GM13976 (cell line): ENCODE data around the gene PHOSPHO1.

Source experiments
- DNase-seq: peaks from one replicate; pipeline ENCODE4 v3.0.0; 2012; ENCODE audit warnings: low spot score
- CTCF ChIP-seq: IDR thresholded peaks from 2 replicates; pipeline ENCODE4 v1.5.1; 2012; ENCODE audit warnings: borderline replicate concordance, mild to moderate bottlenecking; ENCODE audit not compliant: insufficient read depth; ENCODE audit errors: extremely low read depth, missing control alignments, control extremely low read depth
- in situ Hi-C: fragments of 300-500 bp; cut with MboI; formaldehyde crosslinking; loops from one replicate; pipeline ENCODE4 v1.12.0; 2022; ENCODE audit warnings: low sequenced_read_pairs, mixed read lengths, inconsistent platforms; ENCODE audit not compliant: unreplicated experiment

The PHOSPHO1 gene

GRCh38 chr17:49255125-49255524 is 24.5 kb upstream of the PHOSPHO1 start:
- no peak for TF ChIP-seq CTCF
- in situ Hi-C loops, result no loop called here
- no peak for DNase-seq

- in situ Hi-C loops, result no loop called here
- TF ChIP-seq CTCF, result no peak
Observed at GRCh38 chr17:49254066-49254465, 23.5 kb upstream of the PHOSPHO1 start.

GRCh38 chr17:49252148-49252695 is 21.6 kb upstream of the PHOSPHO1 start:
- DNase-seq, result no peak
- in situ Hi-C loops, result no loop called here
- TF ChIP-seq CTCF, result no peak

More at GRCh38 chr17:49254066-49254465, 23.5 kb upstream of the PHOSPHO1 start:
- DNase-seq, result no peak

GRCh38 chr17:49249890-49250522 is 19.4 kb upstream of the PHOSPHO1 start:
- no peak for DNase-seq
- in situ Hi-C loops, result no loop called here
- no peak for TF ChIP-seq CTCF

GRCh38 chr17:49249292-49249794 is 18.8 kb upstream of the PHOSPHO1 start:
- in situ Hi-C loops, result no loop called here
- DNase-seq, result no peak
- TF ChIP-seq CTCF, result no peak

- no peak for DNase-seq
- TF ChIP-seq CTCF, result no peak
- in situ Hi-C loops, result no loop called here
Observed at GRCh38 chr17:49247944-49248343, 17.4 kb upstream of the PHOSPHO1 start.
